PFSK-1 (cell line): ENCODE results near the gene FBLN2.

Experiments
- FOXP2 ChIP-seq: optimal IDR thresholded peaks from 2 replicates; pipeline ENCODE3; 2011; ENCODE audit warnings: borderline replicate concordance, control low read depth, inconsistent platforms; ENCODE audit not compliant: insufficient read depth; ENCODE audit errors: extremely low read length, extremely low read depth
- POLR2AphosphoS5 ChIP-seq: IDR thresholded peaks from 2 replicates; pipeline ENCODE4 v1.6.1; 2012; ENCODE audit warnings: low read depth, mild to moderate bottlenecking, control low read depth, low read length, moderate library complexity
- REST ChIP-seq, 2 experiments: IDR thresholded peaks; 2 replicates each; pipeline versions ENCODE4 v1.6.1 to v1.8.0; 2011 to 2012; ENCODE audit warnings: low read depth in 2 of 2, low read length in 2 of 2, control low read depth in 1 of 2, inconsistent platforms in 1 of 2, mild to moderate bottlenecking in 1 of 2, moderate library complexity in 1 of 2; ENCODE audit not compliant: insufficient read depth in 1 of 2
- SIN3A ChIP-seq: IDR thresholded peaks from 2 replicates; pipeline ENCODE4 v1.6.1; 2012; ENCODE audit warnings: mild to moderate bottlenecking, low read length, moderate library complexity, borderline replicate concordance; ENCODE audit not compliant: insufficient read depth
- TAF1 ChIP-seq: IDR thresholded peaks from 2 replicates; pipeline ENCODE4 v1.6.1; 2012; ENCODE audit warnings: low read length, control low read depth, borderline replicate concordance; ENCODE audit not compliant: insufficient read depth

FBLN2 gene

GRCh38 chr3:13561376-13561775, 12.5 kb downstream of the FBLN2 start:
- TF ChIP-seq FOXP2 = no peak

GRCh38 chr3:13561967-13562366, 13.0 kb downstream of the FBLN2 start:
- TF ChIP-seq REST (IDR thresholded peaks at IDR 0.05; ENCODE audit: insufficient read depth in 1 of 2, low read depth in 2 of 2, low read length in 2 of 2) (no peak), TAF1 (no peak), SIN3A (no peak), FOXP2 (no peak), POLR2AphosphoS5 (no peak)

- TF ChIP-seq FOXP2 (no peak), POLR2AphosphoS5 (no peak), REST (IDR thresholded peaks at IDR 0.05; ENCODE audit: insufficient read depth in 1 of 2, low read depth in 2 of 2, low read length in 2 of 2) (no peak), TAF1 (no peak), SIN3A (no peak)
These were observed 14.4 kb downstream of the FBLN2 start for GRCh38 chr3:13563321-13563720.

- no peak for TF ChIP-seq FOXP2
- no peak for TF ChIP-seq REST (IDR thresholded peaks at IDR 0.05; ENCODE audit: insufficient read depth in 1 of 2, low read depth in 2 of 2, low read length in 2 of 2)
These were observed 15.0 kb downstream of the FBLN2 start for GRCh38 chr3:13563911-13564310.

- TF ChIP-seq SIN3A (no peak), FOXP2 (no peak), REST (IDR thresholded peaks at IDR 0.05; ENCODE audit: insufficient read depth in 1 of 2, low read depth in 2 of 2, low read length in 2 of 2) (no peak), TAF1 (no peak), POLR2AphosphoS5 (no peak)
These were observed 16.0 kb downstream of the FBLN2 start for GRCh38 chr3:13564751-13565560.
